KMS-11 (cell line): ENCODE data around the gene BAG1.
A peak's percentile ranks its signal among the peaks of the same experiment; 100 is the strongest.

ENCODE experiments used
- H2AFZ ChIP-seq: fragments of 200-600 bp; sonication (generic); 2 replicates; pipeline ENCODE4 v1.6.1; 2016; ENCODE audit warnings: antibody characterized with exemption, mixed run types, low read depth
- H3K27ac ChIP-seq: fragments of 200-600 bp; sonication (generic); 2 replicates; pipeline ENCODE4 v1.6.1; 2016; ENCODE audit warnings: mild to moderate bottlenecking, mixed run types
- H3K27me3 ChIP-seq: fragments of 200-600 bp; sonication (generic); 2 replicates; pipeline ENCODE4 v1.6.1; 2017; ENCODE audit warnings: mild to moderate bottlenecking, low read depth, mixed run types, moderate library complexity; ENCODE audit not compliant: insufficient read depth
- H3K36me3 ChIP-seq: fragments of 200-600 bp; sonication (generic); 2 replicates; pipeline ENCODE4 v1.6.1; 2017; ENCODE audit warnings: mild to moderate bottlenecking, mixed run types; ENCODE audit not compliant: insufficient read depth
- H3K4me1 ChIP-seq: fragments of 200-600 bp; sonication (generic); 2 replicates; pipeline ENCODE4 v1.6.1; 2016; ENCODE audit warnings: mild to moderate bottlenecking, low read depth, mixed run types; ENCODE audit not compliant: poor library complexity, severe bottlenecking
- H3K4me2 ChIP-seq: fragments of 200-600 bp; sonication (generic); 2 replicates; pipeline ENCODE4 v1.7.0; 2016; ENCODE audit warnings: mild to moderate bottlenecking, mixed run types
- H3K4me3 ChIP-seq: fragments of 200-600 bp; sonication (generic); IDR thresholded peaks from 2 replicates; pipeline ENCODE4 v1.6.1; 2017; ENCODE audit warnings: low read depth, low read length, mixed read lengths; ENCODE audit not compliant: insufficient read depth
- H3K79me2 ChIP-seq: fragments of 200-600 bp; sonication (generic); 2 replicates; pipeline ENCODE4 v1.6.1; 2016; ENCODE audit warnings: low read depth, mixed run types; ENCODE audit not compliant: insufficient read depth
- H3K9ac ChIP-seq: fragments of 200-600 bp; sonication (generic); 2 replicates; pipeline ENCODE4 v1.6.1; 2016; ENCODE audit warnings: mild to moderate bottlenecking, mixed run types
- H4K20me1 ChIP-seq: fragments of 200-600 bp; sonication (generic); 2 replicates; pipeline ENCODE4 v1.6.1; 2016; ENCODE audit warnings: mild to moderate bottlenecking, mixed run types; ENCODE audit not compliant: insufficient read depth
- TF ChIP-seq, protein P1 (sequence below): fragments of 200-600 bp; sonication (generic); conservative IDR thresholded peaks from 2 replicates; pipeline ENCODE4 v1.6.1; 2017; ENCODE audit warnings: low read depth, mild to moderate bottlenecking, antibody characterized with exemption, low read length, moderate library complexity, mixed read lengths

Gene BAG1

DNA sequence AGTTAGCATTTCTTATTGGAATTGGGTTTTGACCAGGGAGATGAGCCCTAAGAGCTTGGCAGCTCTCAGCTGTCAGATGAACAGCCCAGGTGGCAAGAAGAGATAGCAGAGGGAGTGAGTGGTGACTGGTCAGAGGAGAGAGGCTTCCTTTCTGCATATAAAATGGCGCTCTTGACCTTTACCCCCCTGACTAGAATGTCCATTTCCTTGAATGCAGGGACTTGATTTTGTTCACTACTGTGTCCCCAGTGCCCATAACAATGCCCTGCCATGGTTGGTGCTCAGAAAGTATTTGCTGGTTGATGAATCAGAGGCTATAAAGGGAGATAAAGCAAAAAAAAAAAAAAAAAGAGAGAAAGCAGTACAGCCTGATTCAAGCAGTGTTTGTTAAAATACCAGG is 7.6 kb upstream of the BAG1 start:
- Histone ChIP-seq H3K4me2 (no peak overlapping the region), H3K9ac (no peak overlapping the region), H3K4me3 (no peak overlapping the region), H3K27me3 (no peaks in the 10 kb centered on the region), H3K4me1 (no peaks in the 10 kb centered on the region), H4K20me1 (no peaks in the 10 kb centered on the region), H2AFZ (no peak overlapping the region), H3K27ac (no peak overlapping the region), H3K36me3 (no peaks in the 10 kb centered on the region; the same call in 1 of the 2 replicates), H3K79me2 (no peaks in the 10 kb centered on the region)
- TF ChIP-seq, protein P1, sequence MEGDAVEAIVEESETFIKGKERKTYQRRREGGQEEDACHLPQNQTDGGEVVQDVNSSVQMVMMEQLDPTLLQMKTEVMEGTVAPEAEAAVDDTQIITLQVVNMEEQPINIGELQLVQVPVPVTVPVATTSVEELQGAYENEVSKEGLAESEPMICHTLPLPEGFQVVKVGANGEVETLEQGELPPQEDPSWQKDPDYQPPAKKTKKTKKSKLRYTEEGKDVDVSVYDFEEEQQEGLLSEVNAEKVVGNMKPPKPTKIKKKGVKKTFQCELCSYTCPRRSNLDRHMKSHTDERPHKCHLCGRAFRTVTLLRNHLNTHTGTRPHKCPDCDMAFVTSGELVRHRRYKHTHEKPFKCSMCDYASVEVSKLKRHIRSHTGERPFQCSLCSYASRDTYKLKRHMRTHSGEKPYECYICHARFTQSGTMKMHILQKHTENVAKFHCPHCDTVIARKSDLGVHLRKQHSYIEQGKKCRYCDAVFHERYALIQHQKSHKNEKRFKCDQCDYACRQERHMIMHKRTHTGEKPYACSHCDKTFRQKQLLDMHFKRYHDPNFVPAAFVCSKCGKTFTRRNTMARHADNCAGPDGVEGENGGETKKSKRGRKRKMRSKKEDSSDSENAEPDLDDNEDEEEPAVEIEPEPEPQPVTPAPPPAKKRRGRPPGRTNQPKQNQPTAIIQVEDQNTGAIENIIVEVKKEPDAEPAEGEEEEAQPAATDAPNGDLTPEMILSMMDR, result no peak

DNA sequence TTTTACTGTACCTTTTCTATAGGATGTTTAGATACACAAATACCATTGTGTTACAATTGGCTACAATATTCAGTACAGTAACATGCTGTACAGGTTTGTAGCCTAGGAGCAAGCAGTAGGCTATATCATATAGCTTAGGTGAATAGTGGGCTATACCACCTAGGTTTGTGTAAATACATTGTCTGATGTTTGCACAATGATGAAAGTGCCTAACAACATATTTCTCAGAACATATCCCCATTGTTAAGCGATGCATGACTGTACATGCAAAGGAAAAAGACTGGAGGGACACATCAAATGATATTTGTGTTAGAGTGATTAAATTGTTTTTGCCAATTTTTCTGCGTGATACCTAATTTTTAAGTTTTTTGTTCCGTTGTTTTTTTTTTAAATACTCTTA is 5.6 kb upstream of the BAG1 start:
- TF ChIP-seq, protein P1, result no peak
- Histone ChIP-seq H3K27me3 (no peaks in the 10 kb centered on the region), H2AFZ (no peak overlapping the region), H3K9ac (no peak overlapping the region), H3K36me3 (no peaks in the 10 kb centered on the region; the same call in 1 of the 2 replicates), H3K79me2 (peaks cover 8% of the 10 kb centered on the region; the same call in 1 of the 2 replicates), H3K4me3 (no peak overlapping the region), H3K27ac (no peak overlapping the region), H4K20me1 (no peaks in the 10 kb centered on the region), H3K4me2 (no peak overlapping the region), H3K4me1 (peaks cover 7% of the 10 kb centered on the region)

DNA sequence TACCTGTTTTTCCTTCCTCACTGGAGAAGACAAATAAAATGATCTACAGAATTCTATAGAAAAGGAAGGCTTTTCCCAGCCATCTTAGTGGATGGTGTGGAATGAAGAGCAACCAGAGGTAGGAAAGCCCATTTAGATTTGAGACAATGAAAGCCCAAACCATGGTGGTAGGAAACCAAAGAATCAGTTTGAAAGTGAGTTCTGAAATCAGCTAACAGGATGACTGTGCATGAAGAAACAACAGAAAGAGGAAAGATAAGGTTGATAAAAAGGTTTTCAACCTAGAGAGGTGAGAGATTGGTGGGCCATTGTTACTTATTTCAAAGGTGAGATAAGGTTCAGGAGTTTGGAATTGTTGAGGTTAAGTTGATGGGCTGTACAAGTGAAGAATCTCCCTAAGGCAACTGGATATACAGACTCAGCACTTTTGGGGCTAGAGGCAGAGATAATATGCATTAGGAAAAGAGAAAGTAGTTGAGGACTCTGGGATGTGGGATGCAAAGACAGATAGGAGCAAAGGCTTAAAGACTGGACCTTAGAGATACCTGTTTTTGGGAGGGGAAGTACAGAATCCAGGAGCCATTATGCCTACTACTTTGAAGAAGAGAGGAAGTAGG is 2.8 kb upstream of the BAG1 start:
- no peak overlapping the region for H2AFZ ChIP-seq
- H3K9ac ChIP-seq, result no peak overlapping the region
- H3K36me3 ChIP-seq, result no peaks in the 10 kb centered on the region; the same call in 1 of the 2 replicates
- H3K4me3 ChIP-seq, result no peak overlapping the region
- no peak overlapping the region for H3K4me2 ChIP-seq
- peaks cover 29% of the 10 kb centered on the region for H3K79me2 ChIP-seq
- no peak overlapping the region for H3K27ac ChIP-seq
- TF ChIP-seq, protein P1, result no peak
- no peaks in the 10 kb centered on the region for H4K20me1 ChIP-seq
- H3K4me1 ChIP-seq, result peaks cover 14% of the 10 kb centered on the region
- no peaks in the 10 kb centered on the region for H3K27me3 ChIP-seq

DNA sequence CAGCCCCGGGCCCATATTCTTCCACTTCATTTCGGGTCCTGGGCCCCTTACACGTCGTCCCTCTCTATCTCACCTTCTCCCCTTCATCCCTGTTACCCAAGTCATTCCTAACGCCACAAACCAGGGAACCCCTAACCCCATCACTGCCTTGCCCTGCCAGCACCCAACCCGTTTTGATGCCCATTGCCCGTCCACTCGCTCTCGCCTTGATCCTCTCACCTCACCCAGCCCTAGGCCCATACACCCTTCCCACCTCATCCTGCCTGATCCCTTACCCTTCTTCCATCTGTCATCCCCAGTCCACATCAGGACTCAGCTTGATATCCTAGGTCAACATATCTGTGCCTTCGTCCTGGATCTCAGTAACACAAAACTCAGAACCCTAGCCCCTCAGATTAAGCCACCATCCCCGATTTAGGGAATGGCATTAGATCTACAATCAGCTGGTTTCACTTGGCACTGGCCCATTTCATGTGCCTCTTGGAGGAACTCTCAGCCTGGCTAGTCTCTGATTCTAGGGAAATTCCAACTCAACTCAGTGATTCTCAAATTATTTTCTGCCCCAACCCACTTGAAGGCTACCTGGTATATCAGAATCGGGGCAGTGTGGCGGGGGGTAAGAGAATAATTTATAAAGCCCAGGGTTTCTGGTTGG is 830 bp upstream of the BAG1 start:
- TF ChIP-seq, protein P1, result no peak
- Histone ChIP-seq H3K4me1 (peaks cover 30% of the 10 kb centered on the region), H3K4me3 (no peak overlapping the region), H3K9ac (peak overlapping the region; percentile 36; the same call in 1 of the 2 replicates), H3K79me2 (peaks cover 36% of the 10 kb centered on the region), H4K20me1 (no peaks in the 10 kb centered on the region), H3K36me3 (peaks cover 2% of the 10 kb centered on the region; the same call in 1 of the 2 replicates), H2AFZ (peak overlapping the region; percentile 35; the same call in 1 of the 2 replicates), H3K27ac (no peak overlapping the region), H3K4me2 (peak overlapping the region; percentile 90), H3K27me3 (no peaks in the 10 kb centered on the region)
